Fibroblast of the aortic adventitia (primary cell): ENCODE data around the gene NUP153. TPM values are rescaled to one million over a fixed set of nuclear protein-coding genes. Genes with fewer than 3 reads are reported as not detected.

Experiments used
- DNase-seq: peaks from one replicate; pipeline ENCODE4 v3.0.0-alpha.2; 2010; ENCODE audit warnings: low read depth
- H3K4me3 ChIP-seq: 2 replicates; pipeline ENCODE4 v1.5.1; 2011; ENCODE audit warnings: low read depth, mild to moderate bottlenecking, control low read depth, low read length, moderate library complexity
- CTCF ChIP-seq: IDR thresholded peaks from 2 replicates; pipeline ENCODE4 v1.5.1; 2011; ENCODE audit warnings: mild to moderate bottlenecking, low read length, control low read depth, inconsistent platforms; ENCODE audit not compliant: insufficient read depth
- total RNA-seq: library from RNA; depleted of rRNA; stranded (reverse); fragments of >200 nt; gene quantifications from 2 replicates; pipeline ENCODE4 v1.2.3, GENCODE V29; 2012; ENCODE audit warnings: low replicate concordance

Gene NUP153
- total RNA-seq, 1 donor, result 47.5 TPM

DNA sequence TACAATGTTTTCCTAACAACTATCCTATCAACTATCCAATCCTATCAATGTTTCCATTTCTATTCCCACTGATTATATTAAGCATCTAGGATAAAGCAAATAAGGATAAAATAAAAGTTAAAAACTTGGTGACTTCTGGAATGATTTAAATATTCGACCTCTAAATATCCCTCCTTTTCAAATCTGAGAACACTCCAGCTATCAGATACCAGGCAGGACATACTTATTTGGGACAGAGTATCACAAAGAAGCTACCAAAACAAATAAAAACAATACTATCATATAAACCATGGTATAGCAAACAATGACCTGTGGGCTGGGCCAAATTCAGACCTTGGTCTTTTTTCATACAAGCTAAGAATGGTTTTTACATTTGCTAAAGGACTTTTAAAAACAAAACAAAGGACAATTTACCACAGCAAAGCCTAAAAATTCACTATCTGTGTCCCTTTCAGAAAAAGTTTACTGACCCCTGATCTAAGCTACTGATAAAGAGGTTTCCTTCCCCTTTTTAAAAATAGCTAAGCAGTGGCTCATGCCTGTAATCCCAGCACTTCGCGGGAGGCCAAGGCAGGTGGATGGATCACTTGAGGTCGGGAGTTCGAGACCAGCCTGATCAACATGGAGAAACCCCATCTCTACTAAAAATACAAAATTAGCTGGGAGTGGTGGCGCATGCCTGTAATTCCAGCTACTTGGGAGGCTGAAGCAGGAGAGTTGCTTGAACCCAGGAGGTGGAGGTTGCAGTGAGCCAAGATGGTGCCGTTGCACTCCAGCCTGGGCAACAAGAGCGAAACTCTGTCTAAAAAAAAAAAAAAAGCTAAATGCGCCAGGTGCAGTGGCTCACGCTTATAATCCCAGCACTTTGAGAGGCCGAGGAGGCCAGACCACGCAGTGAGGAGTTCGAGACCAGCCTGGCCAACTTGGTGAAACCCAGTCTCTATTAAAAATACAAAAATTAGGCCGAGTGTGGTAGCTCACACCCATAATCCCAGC is 6.0 kb downstream of the NUP153 start:
- no peak for DNase-seq
- H3K4me3 ChIP-seq, result no peak overlapping the region
- no peak for TF ChIP-seq CTCF

GRCh38 chr6:17691925-17692538 is 14.7 kb downstream of the NUP153 start:
- TF ChIP-seq CTCF, result no peak
- DNase-seq, result no peak
- no peak overlapping the region for H3K4me3 ChIP-seq

GRCh38 chr6:17688481-17688880 is 18.2 kb downstream of the NUP153 start:
- peak; percentile 75 for DNase-seq
- no peak overlapping the region for H3K4me3 ChIP-seq
- TF ChIP-seq CTCF, result no peak

- H3K4me3 ChIP-seq, result no peak overlapping the region
- no peak for DNase-seq
- no peak for TF ChIP-seq CTCF
Measured at GRCh38 chr6:17687136-17687535, 19.6 kb downstream of the NUP153 start.

GRCh38 chr6:17684134-17684533 is 22.6 kb downstream of the NUP153 start:
- H3K4me3 ChIP-seq, result no peak overlapping the region
- DNase-seq, result no peak
- TF ChIP-seq CTCF, result no peak

- DNase-seq, result no peak
- H3K4me3 ChIP-seq, result no peak overlapping the region
- TF ChIP-seq CTCF, result no peak
Measured at GRCh38 chr6:17683428-17683827, 23.3 kb downstream of the NUP153 start.
